GM18861 (cell line): Measurements from ENCODE around the gene VPS13D.
"Not testable (repeated sequence)": the region's sequence is repeated elsewhere in the genome, so short reads cannot be mapped to it uniquely, and the experiment has no call there.

Experiments used
- ATAC-seq: cut with Tn5 transposase; IDR thresholded peaks from one replicate; pipeline ENCODE4 v1.9.1; 2021; ENCODE audit not compliant: unreplicated experiment

The VPS13D gene

GRCh38 chr1:12464045-12464461 is 234.2 kb downstream of the VPS13D start:
- no peak for ATAC-seq

- no peak for ATAC-seq
Observed at GRCh38 chr1:12464598-12465056, 234.8 kb downstream of the VPS13D start.

- no peak for ATAC-seq
Observed at GRCh38 chr1:12465126-12465525, 235.3 kb downstream of the VPS13D start.

- no peak for ATAC-seq
Observed at GRCh38 chr1:12466816-12467215, 237.0 kb downstream of the VPS13D start.

GRCh38 chr1:12467570-12468286 is 237.9 kb downstream of the VPS13D start:
- no peak for ATAC-seq

GRCh38 chr1:12468323-12468722 is 238.5 kb downstream of the VPS13D start:
- no peak for ATAC-seq

- no peak for ATAC-seq
Observed at GRCh38 chr1:12469493-12469892, 239.7 kb downstream of the VPS13D start.

GRCh38 chr1:12469990-12470389 is 240.2 kb downstream of the VPS13D start:
- ATAC-seq, result no peak

- ATAC-seq, result not testable (repeated sequence)
Observed at GRCh38 chr1:12470916-12471315, 241.1 kb downstream of the VPS13D start.

GRCh38 chr1:12472156-12472797 is 242.4 kb downstream of the VPS13D start:
- ATAC-seq, result no peak

- no peak for ATAC-seq
Observed at GRCh38 chr1:12472798-12473551, 243.1 kb downstream of the VPS13D start.

- ATAC-seq, result no peak
Observed at GRCh38 chr1:12473596-12474362, 243.9 kb downstream of the VPS13D start.

- ATAC-seq, result no peak
Observed at GRCh38 chr1:12475101-12475500, 245.3 kb downstream of the VPS13D start.

- ATAC-seq, result no peak
Observed at GRCh38 chr1:12475530-12475934, 245.7 kb downstream of the VPS13D start.

- ATAC-seq, result no peak
Observed at GRCh38 chr1:12475947-12476346, 246.1 kb downstream of the VPS13D start.

GRCh38 chr1:12477314-12477713 is 247.5 kb downstream of the VPS13D start:
- ATAC-seq, result no peak

- no peak for ATAC-seq
Observed at GRCh38 chr1:12477936-12478611, 248.2 kb downstream of the VPS13D start.

GRCh38 chr1:12478612-12478985 is 248.8 kb downstream of the VPS13D start:
- no peak for ATAC-seq

GRCh38 chr1:12479311-12479710 is 249.5 kb downstream of the VPS13D start:
- ATAC-seq, result no peak

GRCh38 chr1:12480041-12480440 is 250.2 kb downstream of the VPS13D start:
- no peak for ATAC-seq
